ENCODE measurements around the gene LUC7L3. TPM values are rescaled to one million over a fixed set of nuclear protein-coding genes. Genes with fewer than 3 reads are reported as not detected.

LUC7L3 gene
- total RNA-seq, 4 donors from 2014 or later, result 31.5 to 267 (median 42.6) TPM

DNA sequence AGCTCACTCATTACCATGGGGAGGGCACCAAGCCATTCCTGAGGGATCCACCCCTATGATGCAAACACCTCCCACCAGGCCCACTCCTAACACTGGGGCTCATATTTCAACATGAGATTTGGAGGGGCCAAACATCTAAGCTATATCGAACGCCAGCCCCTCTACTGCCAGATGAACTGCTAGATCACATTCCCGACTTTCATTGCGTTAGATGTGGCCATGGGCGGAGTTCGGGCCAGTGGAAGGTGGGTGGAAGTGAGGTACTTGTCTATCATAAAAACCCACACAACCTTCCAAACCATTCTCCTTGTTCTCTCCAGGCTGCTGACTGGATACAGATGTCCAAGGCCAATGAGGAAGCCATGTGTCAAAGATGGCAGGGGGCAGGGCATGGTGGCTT is 75.0 kb downstream of the LUC7L3 start:
- Histone ChIP-seq H3K9me3 (no peaks in the 10 kb centered on the region), H3K4me1 (peaks cover 27% of the 10 kb centered on the region), H3K27ac (no peak overlapping the region), H3K27me3 (no peaks in the 10 kb centered on the region), H3K36me3 (no peaks in the 10 kb centered on the region), H3K4me3 (no peak overlapping the region)
- no peak for DNase-seq (ENCODE audit: low spot score in 2 of 2)
- WGBS, result 86% methylated on average over 6 of the region's 6 CpGs
- no peak for TF ChIP-seq POLR2A (IDR thresholded peaks at IDR 0.05)
- TF ChIP-seq, protein P1, sequence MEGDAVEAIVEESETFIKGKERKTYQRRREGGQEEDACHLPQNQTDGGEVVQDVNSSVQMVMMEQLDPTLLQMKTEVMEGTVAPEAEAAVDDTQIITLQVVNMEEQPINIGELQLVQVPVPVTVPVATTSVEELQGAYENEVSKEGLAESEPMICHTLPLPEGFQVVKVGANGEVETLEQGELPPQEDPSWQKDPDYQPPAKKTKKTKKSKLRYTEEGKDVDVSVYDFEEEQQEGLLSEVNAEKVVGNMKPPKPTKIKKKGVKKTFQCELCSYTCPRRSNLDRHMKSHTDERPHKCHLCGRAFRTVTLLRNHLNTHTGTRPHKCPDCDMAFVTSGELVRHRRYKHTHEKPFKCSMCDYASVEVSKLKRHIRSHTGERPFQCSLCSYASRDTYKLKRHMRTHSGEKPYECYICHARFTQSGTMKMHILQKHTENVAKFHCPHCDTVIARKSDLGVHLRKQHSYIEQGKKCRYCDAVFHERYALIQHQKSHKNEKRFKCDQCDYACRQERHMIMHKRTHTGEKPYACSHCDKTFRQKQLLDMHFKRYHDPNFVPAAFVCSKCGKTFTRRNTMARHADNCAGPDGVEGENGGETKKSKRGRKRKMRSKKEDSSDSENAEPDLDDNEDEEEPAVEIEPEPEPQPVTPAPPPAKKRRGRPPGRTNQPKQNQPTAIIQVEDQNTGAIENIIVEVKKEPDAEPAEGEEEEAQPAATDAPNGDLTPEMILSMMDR (IDR thresholded peaks at IDR 0.05), result no peak
- no peak for TF ChIP-seq EP300 (IDR thresholded peaks at IDR 0.05)
- no peak for TF ChIP-seq POLR2AphosphoS5 (IDR thresholded peaks at IDR 0.05)

DNA sequence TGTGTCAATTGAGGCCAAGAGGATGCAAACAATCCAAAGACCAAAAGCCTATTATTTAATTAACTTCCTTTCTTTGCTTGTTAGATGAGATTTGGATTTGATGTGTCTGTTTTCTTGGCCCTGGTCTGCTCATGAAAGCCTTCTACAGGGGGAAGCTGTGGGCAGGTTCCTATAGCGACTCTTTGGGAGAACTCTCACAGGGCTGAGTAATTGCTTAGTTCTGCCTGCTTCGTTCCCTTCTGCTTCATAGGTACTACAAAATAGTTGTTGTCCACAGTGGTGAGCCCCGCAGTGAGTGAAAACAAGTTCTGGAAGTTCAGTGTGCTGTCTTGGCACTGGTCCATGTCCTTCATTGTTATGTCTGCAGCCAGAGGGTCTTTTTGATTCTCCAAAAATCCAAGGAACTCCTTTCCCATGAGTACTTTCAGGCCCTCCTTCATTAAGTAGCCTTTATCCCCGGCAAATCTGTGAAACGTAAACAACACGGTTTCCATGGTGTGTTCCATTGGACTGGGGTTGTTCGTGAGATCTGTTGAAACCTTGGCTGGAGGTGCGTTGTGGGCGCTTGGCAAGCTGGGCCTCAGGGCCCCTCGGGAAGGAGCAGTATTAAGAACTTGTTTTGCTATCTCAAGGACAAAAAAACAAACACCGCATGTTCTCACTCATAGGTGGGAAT is 77.9 kb downstream of the LUC7L3 start:
- no peaks in the 10 kb centered on the region for H3K9me3 ChIP-seq
- H3K4me3 ChIP-seq, result no peak overlapping the region
- TF ChIP-seq POLR2AphosphoS5 (IDR thresholded peaks at IDR 0.05) (no peak), EP300 (IDR thresholded peaks at IDR 0.05) (no peak), POLR2A (IDR thresholded peaks at IDR 0.05) (no peak)
- TF ChIP-seq, protein P1 (IDR thresholded peaks at IDR 0.05), result no peak
- DNase-seq (ENCODE audit: low spot score in 2 of 2), result no peak
- no peaks in the 10 kb centered on the region for H3K27me3 ChIP-seq
- H3K4me1 ChIP-seq, result peaks cover 47% of the 10 kb centered on the region
- WGBS, result 51% methylated on average over 11 of the region's 11 CpGs
- H3K27ac ChIP-seq, result peak overlapping the region; percentile 62
- H3K36me3 ChIP-seq, result no peaks in the 10 kb centered on the region

DNA sequence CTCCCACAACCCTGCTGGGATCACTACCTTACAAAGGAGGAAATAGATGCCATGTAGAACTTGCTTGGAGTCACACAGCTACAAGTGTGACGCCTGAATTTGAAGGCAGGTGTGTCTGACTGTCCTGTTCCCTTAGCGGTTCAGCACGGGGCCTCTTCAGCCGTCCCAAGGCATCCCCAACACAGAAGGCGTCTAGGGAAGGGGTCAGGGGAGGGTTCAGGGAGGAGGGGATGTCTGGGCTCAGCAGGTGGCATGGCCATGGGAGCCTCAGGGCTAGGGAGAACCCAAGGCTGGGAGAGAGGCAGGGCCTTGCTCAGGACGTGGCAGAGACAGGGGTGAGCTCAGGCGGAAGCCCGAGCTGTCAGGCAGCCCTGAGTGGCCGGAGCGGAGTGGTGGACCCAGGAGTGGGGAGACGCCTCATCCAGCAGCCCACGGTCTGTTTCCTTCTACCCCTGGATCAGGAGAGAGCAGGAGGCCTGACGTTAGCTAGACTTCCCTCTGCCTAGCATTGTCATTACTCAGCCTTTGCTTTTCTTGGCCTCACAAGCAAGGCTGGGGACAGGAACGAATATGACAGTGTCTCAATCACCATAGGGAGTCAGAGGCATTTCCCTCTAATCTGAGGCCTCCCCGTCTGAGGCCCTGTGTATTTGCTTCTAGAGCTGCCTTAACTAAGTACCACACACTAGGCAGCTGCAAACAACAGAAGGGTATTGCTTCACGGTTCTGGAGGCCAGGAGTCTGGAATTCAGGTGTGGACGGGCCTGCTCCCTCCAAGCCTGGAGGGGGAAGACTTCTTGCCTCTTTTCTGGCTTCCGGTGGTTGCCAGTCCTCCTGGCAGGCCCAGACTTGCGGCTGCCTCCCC is 79.3 kb downstream of the LUC7L3 start:
- TF ChIP-seq, protein P1 (IDR thresholded peaks at IDR 0.05), result no peak
- TF ChIP-seq POLR2AphosphoS5 (IDR thresholded peaks at IDR 0.05) (peak in 2 of 3 donors; percentile 58 to 64), POLR2A (IDR thresholded peaks at IDR 0.05) (no peak), EP300 (IDR thresholded peaks at IDR 0.05) (no peak)
- no peak for DNase-seq (ENCODE audit: low spot score in 2 of 2)

DNA sequence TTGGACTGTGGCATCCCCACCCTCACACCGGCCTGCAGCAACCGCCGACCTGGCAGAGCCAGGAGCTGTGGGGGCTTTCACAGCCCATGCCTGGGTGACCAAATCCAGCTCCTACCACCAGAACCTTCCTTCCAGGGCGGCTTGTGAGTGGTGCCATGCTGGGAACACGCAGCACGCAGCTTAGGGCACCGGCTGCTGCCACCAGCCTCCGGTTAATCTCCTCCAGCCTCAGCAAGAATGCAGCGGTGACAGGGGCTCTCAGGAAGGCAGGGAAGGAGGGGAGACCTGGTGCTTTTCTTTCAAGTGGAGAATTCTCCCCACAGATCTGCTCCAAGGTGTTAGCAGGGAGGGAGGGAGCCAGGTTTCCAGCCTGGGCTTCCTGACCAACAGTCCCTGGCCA is 80.2 kb downstream of the LUC7L3 start:
- 79% methylated on average over 8 of the region's 9 CpGs for WGBS
- DNase-seq (ENCODE audit: low spot score in 2 of 2), result no peak
- Histone ChIP-seq H3K4me3 (no peak overlapping the region), H3K4me1 (peaks cover 52% of the 10 kb centered on the region), H3K27me3 (no peaks in the 10 kb centered on the region), H3K27ac (peak overlapping the region; percentile 87), H3K9me3 (no peaks in the 10 kb centered on the region), H3K36me3 (no peaks in the 10 kb centered on the region)
- no peak for TF ChIP-seq POLR2AphosphoS5 (IDR thresholded peaks at IDR 0.05)
- TF ChIP-seq, protein P1 (IDR thresholded peaks at IDR 0.05), result no peak
- no peak for TF ChIP-seq POLR2A (IDR thresholded peaks at IDR 0.05)
- no peak for TF ChIP-seq EP300 (IDR thresholded peaks at IDR 0.05)

More for the DNA sequence above, 79.3 kb downstream of the LUC7L3 start:
- WGBS, result 78% methylated on average over 16 of the region's 19 CpGs
- Histone ChIP-seq H3K27ac (peak overlapping the region; percentile 87), H3K36me3 (no peaks in the 10 kb centered on the region), H3K4me3 (no peak overlapping the region), H3K4me1 (peaks cover 52% of the 10 kb centered on the region), H3K27me3 (no peaks in the 10 kb centered on the region), H3K9me3 (no peaks in the 10 kb centered on the region)

DNA sequence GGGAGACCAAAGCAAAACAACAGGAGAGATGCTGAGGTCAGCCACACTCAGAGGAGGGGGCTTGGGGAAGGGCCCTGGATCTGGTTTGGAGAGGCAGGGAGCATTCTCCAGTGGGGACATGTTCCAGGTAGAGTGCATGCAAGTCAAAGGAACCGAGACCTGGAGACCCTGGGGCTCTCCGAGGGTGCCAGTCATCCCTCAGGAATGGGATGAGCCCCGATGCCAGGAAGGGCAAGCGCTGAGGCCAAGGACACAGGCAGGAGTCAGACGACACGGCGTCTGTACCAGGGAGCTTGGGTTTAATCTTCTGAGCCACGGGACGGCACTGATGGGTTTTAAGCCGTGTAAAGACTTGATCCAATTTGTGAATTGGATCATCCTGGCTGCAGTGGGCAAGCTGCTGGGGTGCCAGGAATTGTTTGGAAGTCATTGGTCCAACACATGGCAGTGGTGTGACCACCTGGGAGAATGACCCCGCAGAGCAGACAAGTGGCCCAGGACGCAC is 80.8 kb downstream of the LUC7L3 start:
- no peak overlapping the region for H3K4me3 ChIP-seq
- no peak for DNase-seq (ENCODE audit: low spot score in 2 of 2)
- H3K27ac ChIP-seq, result peak overlapping the region; percentile 87
- peaks cover 52% of the 10 kb centered on the region for H3K4me1 ChIP-seq
- H3K36me3 ChIP-seq, result no peaks in the 10 kb centered on the region
- TF ChIP-seq POLR2A (IDR thresholded peaks at IDR 0.05) (no peak), EP300 (IDR thresholded peaks at IDR 0.05) (no peak), POLR2AphosphoS5 (IDR thresholded peaks at IDR 0.05) (no peak)
- TF ChIP-seq, protein P1 (IDR thresholded peaks at IDR 0.05), result no peak
- H3K27me3 ChIP-seq, result no peaks in the 10 kb centered on the region
- WGBS, result 60% methylated on average over 12 of the region's 12 CpGs
- no peaks in the 10 kb centered on the region for H3K9me3 ChIP-seq
